HG02981 (cell line): ENCODE data around the gene S100A11.

ENCODE experiments used
- ATAC-seq: cut with Tn5 transposase; IDR thresholded peaks from one replicate; pipeline ENCODE4 v1.9.1; 2021; ENCODE audit warnings: mild to moderate bottlenecking, moderate library complexity; ENCODE audit not compliant: unreplicated experiment

S100A11 gene

GRCh38 chr1:152039886-152040285, 3.1 kb upstream of the S100A11 start:
- no peak for ATAC-seq

GRCh38 chr1:152039461-152039860, 2.7 kb upstream of the S100A11 start:
- ATAC-seq: no peak

- ATAC-seq: no peak
Measured at GRCh38 chr1:152038871-152039270, 2.1 kb upstream of the S100A11 start.

GRCh38 chr1:152035539-152036266, 1.1 kb downstream of the S100A11 start:
- no peak for ATAC-seq

GRCh38 chr1:152034654-152035538, 1.9 kb downstream of the S100A11 start:
- ATAC-seq: peak; percentile 38

GRCh38 chr1:152034324-152034653, 2.5 kb downstream of the S100A11 start:
- ATAC-seq: peak; percentile 13

GRCh38 chr1:152029929-152030211, 6.9 kb downstream of the S100A11 start:
- ATAC-seq: no peak

GRCh38 chr1:152029144-152029928, 7.5 kb downstream of the S100A11 start:
- ATAC-seq: no peak

- ATAC-seq: no peak
Measured at GRCh38 chr1:152026895-152027294, 9.9 kb downstream of the S100A11 start.

- ATAC-seq: no peak
Measured at GRCh38 chr1:152024223-152024622, 12.6 kb downstream of the S100A11 start.

GRCh38 chr1:152023221-152023620, 13.6 kb downstream of the S100A11 start:
- ATAC-seq: no peak

- no peak for ATAC-seq
Measured at GRCh38 chr1:152022474-152022873, 14.3 kb downstream of the S100A11 start.

GRCh38 chr1:152021569-152021968, 15.2 kb downstream of the S100A11 start:
- ATAC-seq: no peak

GRCh38 chr1:152020849-152021248, 16.0 kb downstream of the S100A11 start:
- no peak for ATAC-seq

- no peak for ATAC-seq
Measured at GRCh38 chr1:152018537-152018936, 18.3 kb downstream of the S100A11 start.

- no peak for ATAC-seq
Measured at GRCh38 chr1:152015766-152016165, 21.0 kb downstream of the S100A11 start.

GRCh38 chr1:152014943-152015342, 21.9 kb downstream of the S100A11 start:
- no peak for ATAC-seq

- ATAC-seq: no peak
Measured at GRCh38 chr1:152013664-152014237, 23.1 kb downstream of the S100A11 start.

GRCh38 chr1:152009691-152010090, 27.1 kb downstream of the S100A11 start:
- no peak for ATAC-seq

GRCh38 chr1:152007047-152007446, 29.8 kb downstream of the S100A11 start:
- no peak for ATAC-seq

GRCh38 chr1:152005360-152005912, 31.4 kb downstream of the S100A11 start:
- ATAC-seq: no peak
